ENCODE data around the gene IL21R.
"Not testable (repeated sequence)": the region's sequence is repeated elsewhere in the genome, so short reads cannot be mapped to it uniquely, and the experiment has no call there.

The IL21R gene

DNA sequence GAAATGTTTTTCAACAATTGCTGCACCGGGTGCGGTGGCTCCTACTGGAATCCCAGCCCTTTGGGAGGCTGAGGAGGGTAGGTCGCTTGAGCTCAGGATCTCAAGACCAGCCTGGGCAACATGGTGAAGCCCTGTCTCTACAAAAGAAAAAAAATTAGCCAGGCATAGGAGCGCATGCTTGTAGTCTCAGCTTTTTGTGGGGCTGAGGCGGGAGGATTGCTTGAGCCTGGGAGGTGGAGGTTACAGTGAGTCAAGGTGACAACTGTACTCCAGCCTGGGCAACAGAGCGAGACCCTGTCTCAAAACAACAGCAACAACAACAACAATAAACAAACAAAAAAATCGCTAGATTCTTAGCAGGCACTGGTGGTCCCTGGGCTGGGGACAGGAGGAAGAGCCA, 28.5 kb downstream of the IL21R start:
- DNase-seq (ENCODE audit: low spot score) = no peak
- TF ChIP-seq, protein P1, sequence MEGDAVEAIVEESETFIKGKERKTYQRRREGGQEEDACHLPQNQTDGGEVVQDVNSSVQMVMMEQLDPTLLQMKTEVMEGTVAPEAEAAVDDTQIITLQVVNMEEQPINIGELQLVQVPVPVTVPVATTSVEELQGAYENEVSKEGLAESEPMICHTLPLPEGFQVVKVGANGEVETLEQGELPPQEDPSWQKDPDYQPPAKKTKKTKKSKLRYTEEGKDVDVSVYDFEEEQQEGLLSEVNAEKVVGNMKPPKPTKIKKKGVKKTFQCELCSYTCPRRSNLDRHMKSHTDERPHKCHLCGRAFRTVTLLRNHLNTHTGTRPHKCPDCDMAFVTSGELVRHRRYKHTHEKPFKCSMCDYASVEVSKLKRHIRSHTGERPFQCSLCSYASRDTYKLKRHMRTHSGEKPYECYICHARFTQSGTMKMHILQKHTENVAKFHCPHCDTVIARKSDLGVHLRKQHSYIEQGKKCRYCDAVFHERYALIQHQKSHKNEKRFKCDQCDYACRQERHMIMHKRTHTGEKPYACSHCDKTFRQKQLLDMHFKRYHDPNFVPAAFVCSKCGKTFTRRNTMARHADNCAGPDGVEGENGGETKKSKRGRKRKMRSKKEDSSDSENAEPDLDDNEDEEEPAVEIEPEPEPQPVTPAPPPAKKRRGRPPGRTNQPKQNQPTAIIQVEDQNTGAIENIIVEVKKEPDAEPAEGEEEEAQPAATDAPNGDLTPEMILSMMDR (IDR thresholded peaks at IDR 0.05; ENCODE audit: extremely low read depth, insufficient read depth, missing control alignments) = no peak
- in situ Hi-C loops (cut with MboI; ENCODE audit: low pct_unique_long_range_greater_than_20kb, low sequenced_read_pairs, unreplicated experiment) = no loop called here

DNA sequence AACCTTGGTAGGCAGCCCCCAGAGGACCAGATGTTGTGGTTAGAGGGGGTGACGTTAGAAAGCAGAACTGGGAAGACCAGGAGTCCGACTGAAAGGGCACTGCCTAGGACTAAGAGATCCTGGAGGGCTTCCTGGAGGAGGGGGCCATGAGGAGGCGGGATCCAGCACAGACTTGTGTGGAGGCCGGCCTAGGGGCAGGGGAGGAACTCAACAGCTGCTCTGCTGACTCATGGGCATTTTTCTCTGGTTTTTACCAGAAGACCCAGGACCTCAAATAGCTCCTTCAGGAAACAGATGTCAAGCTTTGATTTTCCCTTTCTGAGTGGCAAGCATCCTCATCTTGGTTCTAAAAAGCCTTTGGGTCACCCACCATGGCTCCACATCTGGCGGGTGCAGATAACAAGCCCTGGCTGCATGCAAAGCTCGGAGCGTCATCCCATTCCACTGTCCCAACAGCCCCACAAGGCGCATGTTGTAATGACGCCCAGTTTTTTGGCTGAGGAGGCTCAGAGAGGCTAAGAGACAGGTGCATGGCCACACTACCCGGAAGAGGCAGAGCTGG, 29.0 kb downstream of the IL21R start:
- in situ Hi-C loops (cut with MboI; ENCODE audit: low pct_unique_long_range_greater_than_20kb, low sequenced_read_pairs, unreplicated experiment) = no loop called here
- peak; percentile 52 for DNase-seq (ENCODE audit: low spot score)

DNA sequence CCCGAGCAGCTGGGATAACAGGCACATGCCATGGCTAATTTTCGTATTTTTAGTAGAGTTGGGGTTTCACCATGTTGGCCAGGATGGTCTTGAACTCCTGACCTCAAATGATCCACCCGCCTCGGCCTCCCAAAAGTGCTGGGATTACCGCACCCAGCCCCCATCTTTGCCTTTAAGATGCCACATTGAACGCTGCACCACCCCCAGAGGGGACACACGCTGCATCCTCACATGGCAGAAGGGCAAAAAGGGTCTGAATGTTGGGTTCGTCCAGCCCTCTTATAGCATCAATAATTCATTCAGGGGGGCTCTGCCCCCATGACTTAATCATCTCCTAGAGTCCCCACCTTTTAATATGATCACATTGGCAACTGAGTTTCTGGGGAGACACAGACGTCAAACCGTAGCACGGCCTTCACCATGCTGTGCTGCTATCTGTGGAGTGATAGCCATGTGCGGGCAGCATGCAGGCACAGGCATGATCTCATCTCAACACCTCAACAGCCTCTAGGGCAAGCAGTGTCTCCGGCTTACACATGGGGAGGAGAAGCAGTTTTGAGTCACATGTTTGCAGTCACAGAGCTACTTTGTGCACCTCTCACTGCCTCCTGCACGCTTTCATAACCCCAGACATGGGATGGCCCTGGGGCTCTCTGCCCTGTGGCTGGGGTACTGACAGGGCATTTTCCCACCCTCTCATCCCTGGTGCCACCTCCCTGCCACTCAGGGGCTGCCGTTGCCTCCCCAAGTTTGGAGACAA, 30.0 kb downstream of the IL21R start:
- in situ Hi-C loops (cut with MboI; ENCODE audit: low pct_unique_long_range_greater_than_20kb, low sequenced_read_pairs, unreplicated experiment) = no loop called here
- TF ChIP-seq, protein P1 (IDR thresholded peaks at IDR 0.05; ENCODE audit: extremely low read depth, insufficient read depth, missing control alignments) = no peak
- no peak for DNase-seq (ENCODE audit: low spot score)

More for the DNA sequence above, 29.0 kb downstream of the IL21R start:
- TF ChIP-seq, protein P1 (IDR thresholded peaks at IDR 0.05; ENCODE audit: extremely low read depth, insufficient read depth, missing control alignments) = no peak

DNA sequence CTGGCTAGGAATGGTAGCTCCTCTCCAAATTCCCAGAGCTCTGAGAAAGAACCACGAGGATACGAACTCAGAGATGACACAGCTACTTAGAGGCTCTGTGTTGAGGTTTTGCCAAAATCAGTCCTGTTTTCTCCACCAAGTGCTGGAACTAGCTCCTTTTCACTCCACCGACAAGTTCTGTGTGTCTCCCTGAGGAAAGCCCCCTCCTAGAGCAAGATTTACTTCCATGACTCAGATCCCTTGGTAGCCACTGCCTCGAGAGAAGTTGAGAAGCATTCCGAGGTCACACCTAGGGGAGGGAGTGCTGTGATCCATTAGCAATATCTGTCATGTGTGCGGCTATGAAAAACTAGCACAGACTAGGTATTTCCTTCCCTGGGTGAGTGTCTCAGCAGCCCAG, 30.6 kb downstream of the IL21R start:
- DNase-seq (ENCODE audit: low spot score) = no peak
- in situ Hi-C loops (cut with MboI; ENCODE audit: low pct_unique_long_range_greater_than_20kb, low sequenced_read_pairs, unreplicated experiment) = no loop called here
- TF ChIP-seq, protein P1 (IDR thresholded peaks at IDR 0.05; ENCODE audit: extremely low read depth, insufficient read depth, missing control alignments) = no peak

DNA sequence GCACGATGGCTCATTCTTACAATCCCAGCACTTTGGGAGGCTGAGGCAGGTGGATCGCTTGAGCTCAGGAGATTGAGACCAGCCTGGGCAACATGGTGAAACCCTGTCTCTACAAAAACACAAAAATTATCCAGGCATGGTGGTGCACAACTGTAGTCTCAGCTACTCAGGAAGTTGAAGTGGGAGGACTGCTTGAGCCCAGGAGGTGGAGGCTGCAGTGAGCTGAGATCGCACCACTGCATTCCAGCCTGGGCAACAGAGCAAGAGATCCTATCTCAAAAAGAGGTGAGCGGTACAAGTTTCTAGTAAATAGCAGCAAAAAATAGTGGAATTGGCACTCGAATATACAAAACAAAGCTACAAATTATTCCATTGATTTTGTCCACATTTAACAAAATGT, 31.2 kb downstream of the IL21R start:
- DNase-seq (ENCODE audit: low spot score); in situ Hi-C loops (cut with MboI; ENCODE audit: low pct_unique_long_range_greater_than_20kb, low sequenced_read_pairs, unreplicated experiment): not testable (repeated sequence)

DNA sequence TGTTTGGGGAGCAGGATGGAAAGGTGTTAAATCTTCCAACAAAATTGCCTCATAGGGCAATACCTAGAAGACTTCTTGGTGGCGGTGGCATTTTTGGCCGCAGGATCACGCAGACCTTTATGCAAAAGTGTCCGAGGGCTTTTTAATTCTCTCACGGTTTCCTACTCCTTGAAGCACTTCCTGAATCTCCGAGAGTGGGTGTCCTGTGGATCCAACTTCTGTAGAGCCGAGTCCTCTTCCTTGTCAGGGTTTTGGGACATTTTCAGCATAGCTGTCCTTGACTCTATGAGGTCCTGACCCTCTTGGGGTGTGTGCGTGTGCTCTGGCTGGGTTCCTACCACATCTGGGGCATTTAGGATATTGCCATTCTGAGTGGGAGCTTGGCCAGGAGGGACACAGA, 31.7 kb downstream of the IL21R start:
- TF ChIP-seq, protein P1 (IDR thresholded peaks at IDR 0.05; ENCODE audit: extremely low read depth, insufficient read depth, missing control alignments) = no peak
- in situ Hi-C loops (cut with MboI; ENCODE audit: low pct_unique_long_range_greater_than_20kb, low sequenced_read_pairs, unreplicated experiment) = no loop called here
- DNase-seq (ENCODE audit: low spot score) = no peak

Data from GM13977 (cell line).